Ovary (tissue), 3 donors: ENCODE measurements around the gene NEDD1.

ENCODE experiments used
- CTCF ChIP-seq, 3 donors: fragments of 450-650 bp in 2 of 3; fragments of 200-600 bp in 1 of 3; IDR thresholded peaks; one replicate each; pipeline versions ENCODE4 v1.5.1 to v1.8.0; 2016 to 2022; ENCODE audit warnings: antibody characterized with exemption in 3 of 3, mild to moderate bottlenecking in 1 of 3
- POLR2A ChIP-seq: fragments of 450-650 bp; IDR thresholded peaks from one replicate; pipeline ENCODE4 v1.6.1; 2017; ENCODE audit warnings: antibody characterized with exemption, mild to moderate bottlenecking, moderate library complexity
- donor health status: DM: no; HTN: no; CAD: no.

GRCh38 chr12:97003276-97003675, 96.2 kb downstream of the NEDD1 start:
- TF ChIP-seq POLR2A (no peak), CTCF (IDR thresholded peaks at IDR 0.05) (no peak)
